ENCODE results near the gene HSF2BP. TPM values are rescaled to one million over a fixed set of nuclear protein-coding genes. Genes with fewer than 3 reads are reported as not detected.

Gene HSF2BP
- total and polyA plus RNA-seq, 12 donors, result 0.12 to 0.51 (median 0.18) TPM; not detected in 6

Small RNA genes lying within 50 kb of the gene (microRNA-seq; reads per million reads assigned to microRNA genes)
- gene MIR6070, result 0 reads per million in 2 donors

Other genes with a start within 250 kb of the HSF2BP start
- 100 to 1,000 TPM in 1 of 10 donors, 10 to 100 TPM in 7, 1 to 10 TPM in 2; 4.3 to 109 (median 21.9) TPM for gene SIK1, start 232.4 kb downstream of the HSF2BP start, total RNA-seq
- gene SIK1, start 232.4 kb downstream of the HSF2BP start, polyA plus RNA-seq, result 1 to 10 TPM; 3.1 to 3.3 TPM
- gene RRP1B, start 72 bp upstream of the HSF2BP start, total RNA-seq, result 10 to 100 TPM in 2 of 10 donors, 1 to 10 TPM in 8; 7.1 to 11.3 (median 8.6) TPM
- 1 to 10 TPM; 5.0 to 5.9 TPM for gene RRP1B, start 72 bp upstream of the HSF2BP start, polyA plus RNA-seq
- gene PDXK, start 59.6 kb upstream of the HSF2BP start, total RNA-seq, result 100 to 1,000 TPM in 1 of 10 donors, 10 to 100 TPM in 9; 64.9 to 101 (median 73.0) TPM
- gene PDXK, start 59.6 kb upstream of the HSF2BP start, polyA plus RNA-seq, result 100 to 1,000 TPM in 1 of 2 donors, 10 to 100 TPM in 1; 47.8 to 102 TPM
- gene CSTB, start 116.8 kb upstream of the HSF2BP start, total RNA-seq, result 10 to 100 TPM; 33.0 to 50.2 (median 39.2) TPM
- 10 to 100 TPM; 44.4 to 61.2 TPM for gene CSTB, start 116.8 kb upstream of the HSF2BP start, polyA plus RNA-seq
- gene RRP1, start 130.1 kb upstream of the HSF2BP start, total RNA-seq, result 10 to 100 TPM in 3 of 10 donors, 1 to 10 TPM in 7; 6.3 to 13.9 (median 9.3) TPM
- gene RRP1, start 130.1 kb upstream of the HSF2BP start, polyA plus RNA-seq, result 10 to 100 TPM in 1 of 2 donors, 1 to 10 TPM in 1; 7.2 to 10.7 TPM
- gene AGPAT3, start 205.7 kb upstream of the HSF2BP start, total RNA-seq, result 100 to 1,000 TPM in 1 of 10 donors, 10 to 100 TPM in 9; 54.6 to 110 (median 66.5) TPM
- gene AGPAT3, start 205.7 kb upstream of the HSF2BP start, polyA plus RNA-seq, result 10 to 100 TPM; 19.7 to 20.7 TPM